HepG2 (cell line): Measurements from ENCODE around the gene RRAS. TPM values are rescaled to one million over a fixed set of nuclear protein-coding genes. Genes with fewer than 3 reads are reported as not detected.

ENCODE experiments used
- ATF7 ChIP-seq, 2 experiments: fragments of 450-650 bp in 1 of 2; sonication (generic) in 1 of 2; formaldehyde crosslinking in 1 of 2; IDR thresholded peaks; 2 replicates each; pipeline versions ENCODE4 v1.4.0 to v1.6.1; 2016 to 2020; ENCODE audit warnings: antibody characterized with exemption in 1 of 2, mild to moderate bottlenecking in 1 of 2, missing genetic modification reagents in 1 of 2
- DMAP1 ChIP-seq: IDR thresholded peaks from 2 replicates; pipeline ENCODE4 v1.6.1; 2016
- FOXO1 ChIP-seq: sonication (generic); formaldehyde crosslinking; IDR thresholded peaks from 2 replicates; pipeline ENCODE4 v1.4.0; 2020; ENCODE audit warnings: missing genetic modification reagents
- HOXA9 ChIP-seq: sonication (generic); formaldehyde crosslinking; IDR thresholded peaks from 2 replicates; pipeline ENCODE4 v1.8.1; 2022; ENCODE audit warnings: missing genetic modification reagents, mild to moderate bottlenecking, moderate library complexity, borderline replicate concordance
- KAT7 ChIP-seq: IDR thresholded peaks from 2 replicates; pipeline ENCODE4 v1.6.1; 2018; ENCODE audit warnings: borderline replicate concordance, missing compliant biosample characterization
- NFE2L1 ChIP-seq: sonication (generic); formaldehyde crosslinking; IDR thresholded peaks from 2 replicates; pipeline ENCODE4 v1.4.0; 2020; ENCODE audit warnings: missing genetic modification reagents, mild to moderate bottlenecking, borderline replicate concordance
- NR2F6 ChIP-seq, 2 experiments: IDR thresholded peaks; 2 replicates each; pipeline ENCODE4 v1.6.1; 2016; ENCODE audit warnings: antibody characterized with exemption in 1 of 2, mild to moderate bottlenecking in 1 of 2
- RBM22 ChIP-seq: fragments of 200-400 bp; formaldehyde crosslinking; optimal IDR thresholded peaks from 2 replicates; pipeline ENCODE3; 2017; ENCODE audit warnings: mild to moderate bottlenecking, low read length, moderate library complexity
- SSRP1 ChIP-seq: IDR thresholded peaks from 2 replicates; pipeline ENCODE4 v1.6.1; 2016; ENCODE audit warnings: control low read depth
- ZBTB44 ChIP-seq: sonication (generic); formaldehyde crosslinking; IDR thresholded peaks from 2 replicates; pipeline ENCODE4 v1.4.0; 2020; ENCODE audit warnings: missing genetic modification reagents
- ZNF333 ChIP-seq: sonication (generic); formaldehyde crosslinking; IDR thresholded peaks from 2 replicates; pipeline ENCODE4 v1.4.0; 2020; ENCODE audit warnings: mild to moderate bottlenecking, missing genetic modification reagents, borderline replicate concordance
- ZNF615 ChIP-seq: sonication (generic); formaldehyde crosslinking; IDR thresholded peaks from 2 replicates; pipeline ENCODE4 v1.5.0; 2020; ENCODE audit warnings: mild to moderate bottlenecking, missing genetic modification reagents, borderline replicate concordance
- ZNF660 ChIP-seq: sonication (generic); formaldehyde crosslinking; IDR thresholded peaks from 2 replicates; pipeline ENCODE4 v1.5.1; 2020; ENCODE audit warnings: mild to moderate bottlenecking, low read depth, missing genetic modification reagents, borderline replicate concordance
- polyA plus RNA-seq, 8 experiments: library from polyadenylated mRNA; depleted of rRNA in 3 of 8; stranded (reverse) in 7 of 8; unstranded in 1 of 8; fragments of >200 nt; fragmentation: Illumina TruSeq in 4 of 8; extraction: Trizol in 4 of 8; gene quantifications; 2 replicates each; pipeline versions ENCODE4 v1.2.1 to v1.2.3, GENCODE V29; 2011 to 2016; ENCODE audit warnings: low read depth in 4 of 8, missing spikeins in 1 of 8, mixed read lengths in 1 of 8; ENCODE audit not compliant: insufficient read depth in 1 of 8
- total RNA-seq, 5 experiments: library from RNA; depleted of rRNA; stranded (reverse); fragments of >200 nt; fragmentation: Illumina TruSeq; extraction: Trizol; gene quantifications; 2 replicates each; pipeline ENCODE4 v1.2.3, GENCODE V29; 2016; ENCODE audit warnings: low read depth in 1 of 5
- TF ChIP-seq, protein P1 (sequence below): sonication (generic); formaldehyde crosslinking; IDR thresholded peaks from 2 replicates; pipeline ENCODE4 v1.5.0; 2020; ENCODE audit warnings: missing genetic modification reagents
- TF ChIP-seq, protein P2 (sequence below): sonication (generic); formaldehyde crosslinking; IDR thresholded peaks from 2 replicates; pipeline ENCODE4 v1.4.0; 2020; ENCODE audit warnings: low read depth, missing genetic modification reagents
- TF ChIP-seq, protein P3 (sequence below): conservative IDR thresholded peaks from 2 replicates; pipeline ENCODE4 v1.6.1; 2018; ENCODE audit warnings: missing genetic modification reagents
- TF ChIP-seq, protein P4 (sequence below): sonication (generic); formaldehyde crosslinking; IDR thresholded peaks from 2 replicates; pipeline ENCODE4 v1.4.0; 2020; ENCODE audit warnings: mild to moderate bottlenecking, missing genetic modification reagents

The RRAS gene
- total and polyA plus RNA-seq, 2 of the 13 experiments (the other 11 are each of a cell fraction or from before 2014, with no cell fraction given) = 1.5 to 12.0 TPM

DNA sequence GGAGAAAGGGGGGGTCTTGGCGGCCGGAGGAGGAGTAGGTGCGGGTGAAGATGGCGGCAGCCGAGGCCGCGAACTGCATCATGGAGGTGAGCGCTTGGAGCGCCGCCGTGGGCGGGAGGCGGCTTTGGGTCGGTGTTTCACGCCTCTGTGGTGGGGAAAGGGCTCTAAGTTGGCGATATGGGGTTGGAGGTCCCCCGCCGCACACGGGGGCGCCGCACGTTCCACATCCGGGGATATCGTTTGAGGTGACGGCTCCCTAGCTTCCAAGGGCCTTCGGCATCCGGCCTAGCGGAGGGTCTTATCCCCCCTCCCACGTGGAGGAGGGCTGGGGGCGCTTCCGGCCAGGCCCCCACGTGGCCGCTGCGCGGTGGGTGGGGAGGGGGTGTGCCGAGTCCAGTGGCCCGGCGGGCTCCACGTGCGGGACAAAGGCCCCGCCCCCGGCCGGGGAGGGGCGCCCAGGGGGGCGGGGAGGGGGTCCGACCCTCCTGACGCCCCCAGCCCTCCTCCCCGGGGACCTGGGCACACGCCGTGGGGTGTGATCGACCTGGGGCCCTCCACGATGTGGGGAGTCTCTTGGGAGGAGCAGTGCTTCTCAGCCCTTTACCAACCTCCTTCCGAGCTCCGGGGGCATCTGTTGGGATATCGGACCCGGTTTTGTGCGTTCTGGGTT lies 37.4 kb upstream of the RRAS start, which contains the start of gene PRMT1 (continued):
- TF ChIP-seq ZNF333 (CRISPR knock-in tag) (0 out of 2 replicates have a peak, but pooled peaks have one; percentile 72), ZBTB44 (CRISPR knock-in tag) (no peak), DMAP1 (CRISPR knock-in tag) (peak; percentile 97), FOXO1 (CRISPR knock-in tag) (peak; percentile 53; the same call in 1 of the 2 replicates), NR2F6 (IDR thresholded peaks at IDR 0.05) (no peak), NR2F6 (CRISPR knock-in tag; IDR thresholded peaks at IDR 0.05) (peak; percentile 20; the same call in 1 of the 2 replicates), RBM22 (no peak), KAT7 (CRISPR knock-in tag) (peak; percentile 88; the same call in 1 of the 2 replicates), ZNF615 (CRISPR knock-in tag) (0 out of 2 replicates have a peak, but pooled peaks have one; percentile 42), ZNF660 (CRISPR knock-in tag) (no peak), SSRP1 (CRISPR knock-in tag) (0 out of 2 replicates have a peak, but pooled peaks have one; percentile 58), HOXA9 (CRISPR knock-in tag) (no peak), NFE2L1 (CRISPR knock-in tag) (no peak), ATF7 (IDR thresholded peaks at IDR 0.05) (no peak), ATF7 (CRISPR knock-in tag; IDR thresholded peaks at IDR 0.05) (no peak)
- TF ChIP-seq, protein P1, sequence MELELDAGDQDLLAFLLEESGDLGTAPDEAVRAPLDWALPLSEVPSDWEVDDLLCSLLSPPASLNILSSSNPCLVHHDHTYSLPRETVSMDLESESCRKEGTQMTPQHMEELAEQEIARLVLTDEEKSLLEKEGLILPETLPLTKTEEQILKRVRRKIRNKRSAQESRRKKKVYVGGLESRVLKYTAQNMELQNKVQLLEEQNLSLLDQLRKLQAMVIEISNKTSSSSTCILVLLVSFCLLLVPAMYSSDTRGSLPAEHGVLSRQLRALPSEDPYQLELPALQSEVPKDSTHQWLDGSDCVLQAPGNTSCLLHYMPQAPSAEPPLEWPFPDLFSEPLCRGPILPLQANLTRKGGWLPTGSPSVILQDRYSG (CRISPR knock-in tag) = no peak
- TF ChIP-seq, protein P2, sequence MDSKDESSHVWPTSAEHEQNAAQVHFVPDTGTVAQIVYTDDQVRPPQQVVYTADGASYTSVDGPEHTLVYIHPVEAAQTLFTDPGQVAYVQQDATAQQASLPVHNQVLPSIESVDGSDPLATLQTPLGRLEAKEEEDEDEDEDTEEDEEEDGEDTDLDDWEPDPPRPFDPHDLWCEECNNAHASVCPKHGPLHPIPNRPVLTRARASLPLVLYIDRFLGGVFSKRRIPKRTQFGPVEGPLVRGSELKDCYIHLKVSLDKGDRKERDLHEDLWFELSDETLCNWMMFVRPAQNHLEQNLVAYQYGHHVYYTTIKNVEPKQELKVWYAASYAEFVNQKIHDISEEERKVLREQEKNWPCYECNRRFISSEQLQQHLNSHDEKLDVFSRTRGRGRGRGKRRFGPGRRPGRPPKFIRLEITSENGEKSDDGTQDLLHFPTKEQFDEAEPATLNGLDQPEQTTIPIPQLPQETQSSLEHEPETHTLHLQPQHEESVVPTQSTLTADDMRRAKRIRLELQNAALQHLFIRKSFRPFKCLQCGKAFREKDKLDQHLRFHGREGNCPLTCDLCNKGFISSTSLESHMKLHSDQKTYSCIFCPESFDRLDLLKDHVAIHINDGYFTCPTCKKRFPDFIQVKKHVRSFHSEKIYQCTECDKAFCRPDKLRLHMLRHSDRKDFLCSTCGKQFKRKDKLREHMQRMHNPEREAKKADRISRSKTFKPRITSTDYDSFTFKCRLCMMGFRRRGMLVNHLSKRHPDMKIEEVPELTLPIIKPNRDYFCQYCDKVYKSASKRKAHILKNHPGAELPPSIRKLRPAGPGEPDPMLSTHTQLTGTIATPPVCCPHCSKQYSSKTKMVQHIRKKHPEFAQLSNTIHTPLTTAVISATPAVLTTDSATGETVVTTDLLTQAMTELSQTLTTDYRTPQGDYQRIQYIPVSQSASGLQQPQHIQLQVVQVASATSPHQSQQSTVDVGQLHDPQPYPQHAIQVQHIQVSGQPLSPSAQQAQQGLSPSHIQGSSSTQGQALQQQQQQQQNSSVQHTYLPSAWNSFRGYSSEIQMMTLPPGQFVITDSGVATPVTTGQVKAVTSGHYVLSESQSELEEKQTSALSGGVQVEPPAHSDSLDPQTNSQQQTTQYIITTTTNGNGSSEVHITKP (CRISPR knock-in tag) = no peak; the same call in none of the 2 replicates
- TF ChIP-seq, protein P3, sequence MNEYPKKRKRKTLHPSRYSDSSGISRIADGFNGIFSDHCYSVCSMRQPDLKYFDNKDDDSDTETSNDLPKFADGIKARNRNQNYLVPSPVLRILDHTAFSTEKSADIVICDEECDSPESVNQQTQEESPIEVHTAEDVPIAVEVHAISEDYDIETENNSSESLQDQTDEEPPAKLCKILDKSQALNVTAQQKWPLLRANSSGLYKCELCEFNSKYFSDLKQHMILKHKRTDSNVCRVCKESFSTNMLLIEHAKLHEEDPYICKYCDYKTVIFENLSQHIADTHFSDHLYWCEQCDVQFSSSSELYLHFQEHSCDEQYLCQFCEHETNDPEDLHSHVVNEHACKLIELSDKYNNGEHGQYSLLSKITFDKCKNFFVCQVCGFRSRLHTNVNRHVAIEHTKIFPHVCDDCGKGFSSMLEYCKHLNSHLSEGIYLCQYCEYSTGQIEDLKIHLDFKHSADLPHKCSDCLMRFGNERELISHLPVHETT (CRISPR knock-in tag) = peak; percentile 59; the same call in 1 of the 2 replicates
- TF ChIP-seq, protein P4, sequence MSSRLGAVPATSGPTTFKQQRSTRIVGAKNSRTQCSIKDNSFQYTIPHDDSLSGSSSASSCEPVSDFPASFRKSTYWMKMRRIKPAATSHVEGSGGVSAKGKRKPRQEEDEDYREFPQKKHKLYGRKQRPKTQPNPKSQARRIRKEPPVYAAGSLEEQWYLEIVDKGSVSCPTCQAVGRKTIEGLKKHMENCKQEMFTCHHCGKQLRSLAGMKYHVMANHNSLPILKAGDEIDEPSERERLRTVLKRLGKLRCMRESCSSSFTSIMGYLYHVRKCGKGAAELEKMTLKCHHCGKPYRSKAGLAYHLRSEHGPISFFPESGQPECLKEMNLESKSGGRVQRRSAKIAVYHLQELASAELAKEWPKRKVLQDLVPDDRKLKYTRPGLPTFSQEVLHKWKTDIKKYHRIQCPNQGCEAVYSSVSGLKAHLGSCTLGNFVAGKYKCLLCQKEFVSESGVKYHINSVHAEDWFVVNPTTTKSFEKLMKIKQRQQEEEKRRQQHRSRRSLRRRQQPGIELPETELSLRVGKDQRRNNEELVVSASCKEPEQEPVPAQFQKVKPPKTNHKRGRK = no peak
